ENCODE measurements around the gene IL17C.
"Not testable (repeated sequence)": the region's sequence is repeated elsewhere in the genome, so short reads cannot be mapped to it uniquely, and the experiment has no call there.

Gene IL17C

GRCh38 chr16:88662843-88663606 is 24.7 kb downstream of the IL17C start, which contains the start of gene MVD:
MVD (minus strand) TSS chr16:88663091; CDS start chr16:88663080, 11 bp downstream.
- peak; percentile 79 to 91 (median 86) for DNase-seq

DNA sequence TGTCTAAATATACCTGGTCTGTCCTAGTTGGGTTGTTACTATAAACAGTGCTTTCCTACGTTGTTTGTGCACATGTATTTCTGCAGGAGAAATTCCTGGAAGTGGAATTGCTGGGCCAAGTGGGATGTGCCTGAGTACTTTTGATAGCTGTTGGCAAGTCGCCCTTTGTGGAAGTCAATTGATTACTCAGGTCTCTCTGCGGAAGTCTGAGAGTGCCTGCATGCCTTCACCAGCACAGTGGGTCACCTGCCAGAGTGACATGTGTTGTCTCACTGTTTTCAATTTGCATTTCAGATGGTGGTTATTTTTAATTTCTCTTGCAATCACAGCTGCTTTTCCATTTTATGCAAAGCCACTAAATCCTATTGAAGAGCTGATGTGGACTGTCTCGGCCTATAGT is 26.8 kb downstream of the IL17C start:
- no peak for DNase-seq

DNA sequence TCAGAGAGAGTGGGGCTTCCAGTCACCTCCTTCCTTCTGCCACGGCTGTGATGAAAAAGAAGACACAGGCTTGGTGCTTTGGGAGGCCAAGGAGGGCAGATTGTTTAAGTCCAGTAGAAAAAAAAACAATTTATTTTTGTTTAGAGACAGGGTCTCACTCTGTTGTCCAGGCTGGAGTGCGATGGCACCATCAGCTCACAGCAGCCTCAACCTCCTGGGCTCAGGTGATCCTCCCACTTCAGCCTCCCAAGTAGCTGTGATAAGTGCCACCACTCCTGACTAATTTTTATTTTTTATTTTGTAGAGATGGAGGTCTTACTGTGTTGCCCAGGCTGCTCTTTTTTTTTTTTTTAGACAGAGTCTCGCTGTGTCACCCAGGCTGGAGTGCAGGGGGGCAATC is 27.2 kb downstream of the IL17C start:
- no peak for DNase-seq

DNA sequence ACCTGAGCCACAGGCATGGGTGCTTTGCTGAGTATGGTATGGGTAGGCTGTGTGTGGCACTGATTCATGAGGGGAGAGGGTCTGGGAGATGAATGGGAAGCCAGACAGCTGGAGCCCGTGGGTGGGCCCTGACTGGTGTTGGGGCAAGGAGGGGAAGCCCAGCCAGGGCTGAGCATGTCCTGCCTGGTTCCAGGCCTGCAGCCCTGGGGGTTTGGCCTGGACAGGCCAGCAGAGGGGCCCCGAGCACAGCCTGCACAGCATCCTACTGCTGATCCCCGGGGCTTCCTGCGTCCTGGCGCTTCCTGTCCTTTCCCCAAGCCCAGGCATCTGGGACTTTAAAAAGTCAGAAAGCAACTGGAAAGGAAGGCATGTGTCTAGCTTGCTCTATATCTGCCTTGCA is 29.1 kb downstream of the IL17C start:
- DNase-seq = no peak

DNA sequence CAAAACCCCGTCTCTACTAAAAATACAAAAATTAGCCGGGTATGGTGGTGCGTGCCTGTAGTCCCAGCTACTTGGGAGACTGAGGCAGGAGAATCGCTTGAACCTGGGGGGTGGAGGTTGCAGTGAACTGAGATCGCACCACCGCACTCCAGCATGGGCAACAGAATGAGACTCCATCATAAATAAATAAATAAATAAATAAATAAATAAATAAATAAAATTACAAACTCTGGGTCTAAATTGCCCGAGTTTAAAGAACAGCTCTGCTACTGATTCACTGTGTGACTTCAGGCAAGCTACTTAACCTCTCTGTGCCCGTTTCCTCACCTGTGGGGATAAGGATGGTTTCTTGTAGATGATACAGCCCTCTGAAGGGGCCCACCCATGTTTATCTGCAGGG is 31.1 kb downstream of the IL17C start:
- not testable (repeated sequence) for DNase-seq

GRCh38 chr16:88669980-88670379 is 31.6 kb downstream of the IL17C start:
- DNase-seq = no peak

GRCh38 chr16:88671806-88672205 is 33.4 kb downstream of the IL17C start:
- DNase-seq = no peak

DNA sequence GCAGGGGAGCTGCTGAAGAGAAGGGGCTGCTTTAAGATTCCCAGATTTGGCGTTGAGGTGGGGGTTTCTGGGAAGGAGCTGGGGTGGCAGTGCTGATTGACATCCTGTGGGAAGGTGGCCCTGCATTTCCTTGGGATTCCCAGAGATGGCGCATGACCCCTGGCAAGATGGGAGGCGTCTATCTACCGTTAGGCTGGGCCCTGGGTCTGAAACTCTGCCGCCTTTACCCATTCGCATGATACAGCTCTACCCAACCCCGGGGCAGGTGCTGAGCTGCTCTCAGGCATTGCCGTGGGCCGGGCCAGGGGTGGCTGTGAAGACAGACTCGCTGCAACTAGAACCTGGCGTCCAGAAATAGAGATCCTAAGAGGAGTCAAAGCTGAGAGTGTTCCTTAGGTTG is 34.4 kb downstream of the IL17C start:
- no peak for DNase-seq

- no peak for DNase-seq
Observed at GRCh38 chr16:88673716-88674379, 35.5 kb downstream of the IL17C start.

- DNase-seq = no peak
Observed at GRCh38 chr16:88676502-88677242, 38.3 kb downstream of the IL17C start.

DNA sequence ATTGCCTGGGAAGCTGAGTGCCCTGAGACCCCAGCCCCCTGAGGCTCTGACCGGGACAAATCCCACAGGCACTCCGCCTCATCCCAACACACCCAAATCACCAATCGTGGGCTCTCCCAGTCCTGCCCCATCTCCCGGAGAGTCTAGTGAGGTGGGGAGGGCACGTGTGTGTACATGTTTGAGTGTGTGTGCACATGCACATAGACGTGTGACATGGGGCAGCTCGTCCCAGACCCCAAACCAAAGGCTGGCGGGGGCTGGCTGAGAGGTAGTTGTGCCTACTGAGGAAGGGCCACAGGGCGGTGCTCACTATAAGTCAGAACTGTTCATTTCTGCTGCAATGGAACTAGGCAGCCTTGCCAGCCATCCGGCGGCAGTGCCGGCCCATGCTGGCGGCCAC is 39.3 kb downstream of the IL17C start:
- no peak for DNase-seq

DNA sequence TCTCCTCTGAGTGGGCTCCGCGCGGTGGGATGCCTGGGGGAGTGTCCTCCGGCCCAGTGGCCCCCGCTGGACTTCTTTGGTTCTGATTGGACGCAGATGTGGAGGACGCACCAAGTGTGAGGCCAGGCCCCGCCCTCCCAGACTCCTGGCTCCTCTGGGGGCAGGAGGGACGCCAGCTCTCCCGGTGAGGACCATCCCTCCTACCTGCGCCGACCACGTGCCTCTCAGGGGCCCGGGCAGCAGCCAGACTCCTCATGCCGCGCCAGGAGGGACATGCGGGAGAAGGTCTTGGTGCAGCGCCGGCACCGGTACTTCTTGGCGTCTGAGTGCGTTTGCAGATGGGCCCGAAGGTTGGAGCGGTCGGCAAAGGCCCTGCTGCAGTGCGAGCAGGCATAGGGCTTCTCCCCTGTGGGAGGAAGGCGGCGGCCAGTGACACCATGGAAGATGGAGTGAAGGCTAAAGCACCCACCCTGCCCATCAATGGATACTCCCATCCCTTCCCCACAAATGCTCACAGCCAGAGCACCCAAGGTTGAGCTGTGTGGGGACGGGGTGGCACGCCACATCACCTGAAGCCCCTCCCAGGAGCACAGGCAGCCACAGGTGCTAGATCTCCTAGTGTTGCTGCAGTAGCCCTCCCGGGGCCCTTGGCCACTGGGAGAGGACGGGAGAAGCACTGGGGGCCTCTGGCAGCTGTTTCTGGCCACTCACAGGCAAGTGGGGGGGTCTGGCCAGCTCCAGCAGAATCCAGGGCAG is 40.0 kb downstream of the IL17C start:
- DNase-seq = no peak

DNA sequence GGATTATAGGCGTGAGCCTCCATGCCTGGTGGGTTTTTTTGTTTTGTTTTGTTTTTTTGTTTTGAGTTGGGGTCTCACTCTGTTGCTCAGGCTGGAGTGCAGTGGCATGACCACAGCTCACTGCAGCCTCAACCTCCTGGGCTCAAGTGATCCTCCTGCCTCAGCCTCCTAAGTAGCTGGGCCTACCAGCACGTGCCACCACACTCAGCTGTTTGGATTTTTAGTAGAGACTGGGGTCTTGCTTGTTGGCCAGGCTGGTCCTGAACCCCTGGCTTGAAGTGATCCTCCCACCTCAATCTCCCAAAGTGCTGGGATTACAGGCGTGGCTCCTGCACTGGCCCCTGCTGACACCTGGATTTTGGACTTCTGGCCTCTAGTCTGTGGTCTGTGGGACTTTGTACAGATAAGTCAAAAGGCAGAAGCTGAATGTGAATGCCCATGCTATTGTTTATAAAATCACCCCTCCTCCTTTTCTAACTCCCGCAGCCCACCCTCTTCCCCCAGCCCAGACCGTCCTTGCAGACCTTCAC is 42.2 kb downstream of the IL17C start:
- DNase-seq = no peak

GRCh38 chr16:88681084-88681680 is 42.8 kb downstream of the IL17C start:
- DNase-seq = peak in 2 of 4 experiments; percentile 30

GRCh38 chr16:88681709-88682451 is 43.5 kb downstream of the IL17C start:
- peak in 3 of 4 experiments; percentile 22 to 42 (median 36) for DNase-seq

- no peak for DNase-seq
Observed at GRCh38 chr16:88684569-88685155, 46.3 kb downstream of the IL17C start.

DNA sequence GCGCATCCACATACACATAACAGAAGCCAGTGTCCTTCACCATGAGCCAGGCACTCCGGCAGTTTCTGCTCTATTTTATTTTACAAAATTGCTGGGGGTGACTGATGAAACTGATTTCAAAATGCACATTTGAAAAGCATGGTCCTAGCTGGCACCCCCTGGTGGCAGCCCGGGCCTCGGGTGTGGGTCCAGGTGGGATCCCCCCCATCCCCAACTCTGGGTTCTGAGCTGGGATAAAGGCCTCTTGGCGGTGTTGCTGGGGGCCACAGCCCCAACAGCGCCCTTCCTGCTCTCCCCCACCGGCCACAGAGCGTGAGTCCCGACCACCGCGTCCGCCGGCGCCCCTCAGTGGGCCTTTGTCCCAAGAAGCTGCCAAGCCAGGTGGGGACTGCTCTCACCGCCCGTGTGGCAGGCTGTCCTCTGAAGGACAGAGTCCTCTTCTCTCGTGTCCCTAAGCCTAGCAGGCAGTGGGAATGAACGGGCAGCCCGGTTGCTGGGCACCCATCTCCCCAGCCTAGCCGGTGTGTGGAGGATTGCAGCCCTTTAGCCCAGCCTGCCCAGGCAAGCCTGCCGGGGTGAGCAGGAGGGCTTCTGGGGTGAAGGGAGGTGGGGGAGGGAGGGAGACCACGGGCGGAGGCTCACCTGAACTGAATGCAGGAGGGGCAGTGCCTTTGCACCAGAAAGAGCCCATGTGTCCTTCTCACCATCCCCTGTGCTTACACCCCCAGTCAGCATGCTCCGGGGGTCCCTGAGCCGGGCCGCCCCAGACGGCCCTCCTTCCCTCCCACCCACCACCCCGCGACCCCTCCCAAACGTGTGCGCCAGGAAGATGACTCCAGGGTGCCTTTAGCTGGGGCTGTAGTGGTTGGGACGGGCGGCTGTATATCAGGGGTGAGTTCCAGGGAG is 47.0 kb downstream of the IL17C start:
- DNase-seq = peak in 3 of 4 experiments; percentile 23 to 58 (median 40)

DNA sequence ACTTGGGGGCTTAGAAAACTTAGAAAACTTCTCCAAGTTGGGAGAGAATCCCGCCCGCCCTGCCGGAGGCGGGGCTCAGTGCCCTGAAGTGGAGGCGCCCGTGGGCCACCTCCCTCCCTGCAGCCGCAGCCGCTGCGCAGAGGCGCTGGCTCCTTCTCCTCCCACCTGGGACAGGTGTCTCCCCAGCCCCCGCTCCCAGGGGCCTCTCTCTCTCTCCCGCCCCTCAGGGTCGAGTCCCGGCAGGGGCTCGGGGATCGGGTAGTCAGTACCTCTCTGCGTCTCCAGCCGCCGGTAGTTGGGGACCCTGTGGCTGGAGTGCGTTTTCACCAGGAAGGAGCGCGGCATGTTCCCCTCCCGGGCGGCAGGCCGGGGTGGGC is 47.7 kb downstream of the IL17C start:
- DNase-seq = peak in 1 of 4 experiments; percentile 43

DNA sequence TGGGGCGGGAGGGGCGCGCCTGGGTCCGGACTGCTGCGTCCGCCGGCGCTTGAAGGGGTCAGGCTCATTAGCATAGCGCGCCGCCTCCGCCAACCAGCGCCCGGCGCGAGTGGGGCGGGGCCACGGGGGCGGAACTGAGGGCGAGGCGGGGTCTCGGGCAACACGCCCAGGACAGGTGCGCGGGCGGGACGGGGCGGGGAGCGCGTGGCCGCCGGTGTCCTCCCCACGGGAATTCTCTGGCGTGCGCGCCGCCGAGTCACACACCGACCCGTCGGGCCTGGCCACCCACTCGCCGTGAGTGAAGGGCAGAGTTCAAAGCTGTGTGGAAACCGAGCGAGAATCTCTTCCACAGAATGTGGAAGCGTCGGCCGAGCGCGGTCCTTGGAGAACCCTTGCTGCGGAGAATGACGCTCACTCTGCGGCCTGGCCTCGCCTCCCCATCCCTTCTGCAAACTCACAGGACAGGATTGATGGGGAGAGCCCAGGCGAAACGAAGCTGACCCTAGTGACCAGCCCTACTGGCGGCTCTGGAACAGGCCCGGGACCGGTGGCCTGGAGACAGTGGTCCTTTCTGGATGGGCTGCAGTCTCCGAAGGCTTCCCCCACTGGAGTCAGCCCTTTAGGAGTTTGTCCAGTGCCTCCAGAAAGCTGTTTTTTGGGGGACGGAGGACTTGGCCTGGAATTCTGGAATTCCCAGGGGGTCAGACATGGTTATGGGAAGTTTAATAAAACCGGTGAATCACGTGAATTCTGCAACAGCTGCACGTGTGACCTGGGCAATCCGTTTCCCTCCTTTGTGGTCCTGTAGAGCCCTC is 48.3 kb downstream of the IL17C start, which contains the start of gene SNAI3:
TSS of gene SNAI3 (minus strand) at position 69 of the 815 bp plus-strand sequence. CDS start 101 bp downstream, outside the sequence.
- peak; percentile 55 to 80 (median 64) for DNase-seq
